ENCODE results near the gene ITGB3. TPM values are rescaled to one million over a fixed set of nuclear protein-coding genes. Genes with fewer than 3 reads are reported as not detected.

Gene ITGB3
- polyA plus RNA-seq, 1 of the 3 experiments (the other 2 are of a cell fraction) = 4.6 TPM

- Histone ChIP-seq H3K9me2 (no peaks in the 10 kb centered on the region), H3K9ac (0 out of 2 replicates have a peak overlapping the region, but pooled peaks have one; percentile 26), H3K4me3 (ENCODE audit: low read depth in 2 of 2, low read length in 1 of 2) (no peak overlapping the region), H3K4me1 (ENCODE audit: control insufficient read depth in 1 of 2, insufficient read depth in 2 of 2, low read depth in 1 of 2, low read length in 1 of 2) (peaks cover 5 to 17% of the 10 kb centered on the region in 2 experiments; a peak in 2 of 4 replicates), H3K9me3 (no peaks in the 10 kb centered on the region), H3K79me2 (ENCODE audit: insufficient read depth) (no peaks in the 10 kb centered on the region), H3K4me2 (peak overlapping the region; percentile 42), H2AFZ (ENCODE audit: low read depth) (peak overlapping the region; percentile 79), H3K36me3 (replicated peaks in 1 of 2; ENCODE audit: control insufficient read depth in 1 of 2, insufficient read depth in 2 of 2, low read length in 1 of 2) (no peaks in the 10 kb centered on the region), H3K27ac (ENCODE audit: low read depth in 2 of 2, low read length in 1 of 2) (peak overlapping the region in 1 of 2 experiments; percentile 76; a peak in 3 of 4 replicates), H3F3A (replicated peaks; ENCODE audit: insufficient read depth) (peaks cover 15% of the 10 kb centered on the region), H4K20me1 (ENCODE audit: insufficient read depth) (no peaks in the 10 kb centered on the region), H3K27me3 (ENCODE audit: insufficient read depth) (no peaks in the 10 kb centered on the region)
- 96% methylated on average over 2 of the region's 2 CpGs for WGBS (ENCODE audit: low lambda C conversion rate)
- CTCF ChIA-PET = interaction anchor here (0.7 to 8.6 kb wide), 4 partner anchors 41 to 390 kb away, joined by 3 to 57 read pairs (median 3); no protein-coding TSS in a partner anchor
- no peak for TF ChIP-seq RXRA (IDR thresholded peaks at IDR 0.05; ENCODE audit: borderline replicate concordance, low read depth)
- POLR2A ChIA-PET = no interaction called here
- no peak for DNase-seq
Measured at GRCh38 chr17:47225911-47226688, 27.5 kb upstream of the ITGB3 start.

GRCh38 chr17:47227862-47228261 is 25.8 kb upstream of the ITGB3 start:
- H3K9ac ChIP-seq = no peak overlapping the region
- peaks cover 15% of the 10 kb centered on the region for H3F3A ChIP-seq (replicated peaks; ENCODE audit: insufficient read depth)
- no peaks in the 10 kb centered on the region for H3K9me2 ChIP-seq
- H4K20me1 ChIP-seq (ENCODE audit: insufficient read depth) = no peaks in the 10 kb centered on the region
- no peaks in the 10 kb centered on the region for H3K36me3 ChIP-seq (replicated peaks in 1 of 2; ENCODE audit: control insufficient read depth in 1 of 2, insufficient read depth in 2 of 2, low read length in 1 of 2)
- H3K27me3 ChIP-seq (ENCODE audit: insufficient read depth) = no peaks in the 10 kb centered on the region
- no peak for DNase-seq
- WGBS (ENCODE audit: low lambda C conversion rate) = 59% methylated on average over 2 of the region's 2 CpGs
- ChIA-PET POLR2A (no interaction called here), CTCF (interaction anchor here (3.4 to 7.7 kb wide), 3 partner anchors 8 to 86 kb away, joined by 31 to 279 read pairs (median 34); partner anchors contain the start of gene ITGB3)
- no peaks in the 10 kb centered on the region for H3K9me3 ChIP-seq
- no peak overlapping the region for H3K4me3 ChIP-seq (ENCODE audit: low read depth in 2 of 2, low read length in 1 of 2)
- no peak overlapping the region for H3K4me2 ChIP-seq
- H3K4me1 ChIP-seq (ENCODE audit: control insufficient read depth in 1 of 2, insufficient read depth in 2 of 2, low read depth in 1 of 2, low read length in 1 of 2) = peaks cover 5 to 17% of the 10 kb centered on the region in 2 experiments; a peak in 2 of 4 replicates
- no peaks in the 10 kb centered on the region for H3K79me2 ChIP-seq (ENCODE audit: insufficient read depth)
- TF ChIP-seq FOXM1 (IDR thresholded peaks at IDR 0.05; ENCODE audit: low read depth) (no peak), FOXJ3 (CRISPR knock-in tag; IDR thresholded peaks at IDR 0.05) (no peak), GABPA (IDR thresholded peaks at IDR 0.05; ENCODE audit: low read depth) (no peak), EZH2phosphoT487 (IDR thresholded peaks at IDR 0.05; ENCODE audit: borderline replicate concordance, low read depth) (no peak), RXRA (IDR thresholded peaks at IDR 0.05; ENCODE audit: borderline replicate concordance, low read depth) (no peak), CTCF (IDR thresholded peaks at IDR 0.05) (no peak), TAF1 (IDR thresholded peaks at IDR 0.05; ENCODE audit: borderline replicate concordance, low read depth, low read length) (no peak), MAX (IDR thresholded peaks at IDR 0.05; ENCODE audit: low read depth) (no peak), USF2 (IDR thresholded peaks at IDR 0.05; ENCODE audit: borderline replicate concordance, low read depth, low read length) (no peak), MXI1 (IDR thresholded peaks at IDR 0.05; ENCODE audit: low read depth, low read length) (no peak), SMC3 (IDR thresholded peaks at IDR 0.05; ENCODE audit: low read depth, low read length) (no peak), TEAD4 (IDR thresholded peaks at IDR 0.05; ENCODE audit: borderline replicate concordance, insufficient read depth) (no peak), RFX5 (IDR thresholded peaks at IDR 0.05; ENCODE audit: low read length) (no peak), NRF1 (IDR thresholded peaks at IDR 0.05; ENCODE audit: low read depth, low read length) (no peak), TCF12 (IDR thresholded peaks at IDR 0.05) (no peak), CHD2 (IDR thresholded peaks at IDR 0.05; ENCODE audit: low read length, partially characterized antibody) (no peak), USF1 (IDR thresholded peaks at IDR 0.05; ENCODE audit: borderline replicate concordance, low read depth) (no peak), JUND (IDR thresholded peaks at IDR 0.05) (no peak), NFIC (IDR thresholded peaks at IDR 0.05; ENCODE audit: borderline replicate concordance) (no peak)
- no peak overlapping the region for H3K27ac ChIP-seq (ENCODE audit: low read depth in 2 of 2, low read length in 1 of 2)
- no peak overlapping the region for H2AFZ ChIP-seq (ENCODE audit: low read depth)
